Smooth muscle cell (in vitro differentiated cells): ENCODE data around the gene CDK5. TPM values are rescaled to one million over a fixed set of nuclear protein-coding genes. Genes with fewer than 3 reads are reported as not detected.

Experiments used
- DNase-seq: peaks from one replicate; lab custom pipeline; 2025; ENCODE audit not compliant: unreplicated experiment; lab: John Stamatoyannopoulos, UW
- H2AFZ ChIP-seq: fragments of 200-600 bp; sonication (generic); 2 replicates; pipeline ENCODE4 v1.6.0; 2016; ENCODE audit warnings: antibody characterized with exemption, low read depth, mild to moderate bottlenecking
- H3F3A ChIP-seq: fragments of 200-600 bp; sonication (generic); 2 replicates; pipeline ENCODE4 v1.6.0; 2017; ENCODE audit warnings: antibody characterized with exemption, low read depth
- H3K27ac ChIP-seq: fragments of 200-600 bp; sonication (generic); 2 replicates; pipeline ENCODE4 v1.5.1; 2016; ENCODE audit warnings: low read depth, mild to moderate bottlenecking
- H3K27me3 ChIP-seq: fragments of 200-600 bp; sonication (generic); 2 replicates; pipeline ENCODE4 v1.6.1; 2016; ENCODE audit warnings: low read depth, mild to moderate bottlenecking
- H3K36me3 ChIP-seq: fragments of 200-600 bp; sonication (generic); 2 replicates; pipeline ENCODE4 v1.5.1; 2016; ENCODE audit warnings: low read depth
- H3K4me1 ChIP-seq: fragments of 200-600 bp; sonication (generic); 2 replicates; pipeline ENCODE4 v1.5.1; 2016; ENCODE audit warnings: low read depth
- H3K4me2 ChIP-seq: fragments of 200-600 bp; sonication (generic); 2 replicates; pipeline ENCODE4 v1.6.0; 2016; ENCODE audit warnings: mild to moderate bottlenecking
- H3K4me3 ChIP-seq: fragments of 200-600 bp; sonication (generic); 2 replicates; pipeline ENCODE4 v1.5.1; 2016; ENCODE audit warnings: mild to moderate bottlenecking
- H3K79me2 ChIP-seq: fragments of 200-600 bp; sonication (generic); 2 replicates; pipeline ENCODE4 v1.6.0; 2016; ENCODE audit warnings: low read depth, mild to moderate bottlenecking
- H3K9ac ChIP-seq: fragments of 200-600 bp; sonication (generic); 2 replicates; pipeline ENCODE4 v1.6.0; 2016; ENCODE audit warnings: low read depth
- H3K9me3 ChIP-seq: fragments of 200-600 bp; sonication (generic); replicated peaks from 2 replicates; pipeline ENCODE4 v1.5.1; 2016; ENCODE audit warnings: low read depth
- H4K20me1 ChIP-seq: fragments of 200-600 bp; sonication (generic); 2 replicates; pipeline ENCODE4 v1.6.0; 2016; ENCODE audit warnings: low read depth
- WGBS: methylation state at CpG from one replicate; pipeline ENCODE4 v1.1.7; 2016; ENCODE audit warnings: low lambda C conversion rate; 5-methylcytosine and 5-hydroxymethylcytosine counted together
- polyA plus RNA-seq: library from polyadenylated mRNA; unstranded; fragments of >200 nt; fragmentation: Nextera tagmentation; extraction: Ambion mirVana; gene quantifications from 2 replicates; pipeline ENCODE4 v1.2.1, GENCODE V29; 2016
- total RNA-seq: library from RNA; depleted of rRNA; stranded (reverse); fragments of >200 nt; gene quantifications from 2 replicates; pipeline ENCODE4 v1.2.3, GENCODE V29; 2014
- TF ChIP-seq, protein P1 (sequence below): fragments of 200-600 bp; sonication (generic); IDR thresholded peaks from 2 replicates; pipeline ENCODE4 v1.5.1; 2017; ENCODE audit warnings: borderline replicate concordance, mild to moderate bottlenecking, antibody characterized with exemption; ENCODE audit not compliant: insufficient read depth, poor library complexity, severe bottlenecking

The CDK5 gene
- total and polyA plus RNA-seq, 2 experiments from 2014 or later: 22.1 to 36.4 TPM

DNA sequence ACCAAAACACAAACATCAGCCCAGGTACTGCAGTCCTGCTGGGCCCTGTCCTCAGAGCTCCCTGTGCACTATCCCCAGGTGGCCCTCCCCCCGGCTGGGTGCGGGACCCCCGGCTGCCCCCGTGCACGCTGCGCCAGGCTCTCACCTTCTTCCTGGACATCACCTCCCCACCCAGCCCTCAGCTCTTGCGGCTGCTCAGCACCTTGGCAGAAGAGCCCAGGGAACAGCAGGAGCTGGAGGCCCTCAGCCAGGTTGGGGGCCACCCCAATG lies 47.7 kb downstream of the CDK5 start:
- Histone ChIP-seq H3K79me2 (no peaks in the 10 kb centered on the region), H3K27me3 (no peaks in the 10 kb centered on the region), H3K4me3 (peak overlapping the region; percentile 37), H3K36me3 (no peaks in the 10 kb centered on the region), H4K20me1 (no peaks in the 10 kb centered on the region), H3K27ac (peak overlapping the region; percentile 34), H3F3A (peaks cover 6% of the 10 kb centered on the region), H3K4me1 (peaks cover 24% of the 10 kb centered on the region), H3K9ac (no peak overlapping the region), H3K4me2 (peak overlapping the region; percentile 82), H2AFZ (peak overlapping the region; percentile 68), H3K9me3 (no peaks in the 10 kb centered on the region)
- WGBS: 84% methylated on average over 7 of the region's 7 CpGs
- TF ChIP-seq, protein P1, sequence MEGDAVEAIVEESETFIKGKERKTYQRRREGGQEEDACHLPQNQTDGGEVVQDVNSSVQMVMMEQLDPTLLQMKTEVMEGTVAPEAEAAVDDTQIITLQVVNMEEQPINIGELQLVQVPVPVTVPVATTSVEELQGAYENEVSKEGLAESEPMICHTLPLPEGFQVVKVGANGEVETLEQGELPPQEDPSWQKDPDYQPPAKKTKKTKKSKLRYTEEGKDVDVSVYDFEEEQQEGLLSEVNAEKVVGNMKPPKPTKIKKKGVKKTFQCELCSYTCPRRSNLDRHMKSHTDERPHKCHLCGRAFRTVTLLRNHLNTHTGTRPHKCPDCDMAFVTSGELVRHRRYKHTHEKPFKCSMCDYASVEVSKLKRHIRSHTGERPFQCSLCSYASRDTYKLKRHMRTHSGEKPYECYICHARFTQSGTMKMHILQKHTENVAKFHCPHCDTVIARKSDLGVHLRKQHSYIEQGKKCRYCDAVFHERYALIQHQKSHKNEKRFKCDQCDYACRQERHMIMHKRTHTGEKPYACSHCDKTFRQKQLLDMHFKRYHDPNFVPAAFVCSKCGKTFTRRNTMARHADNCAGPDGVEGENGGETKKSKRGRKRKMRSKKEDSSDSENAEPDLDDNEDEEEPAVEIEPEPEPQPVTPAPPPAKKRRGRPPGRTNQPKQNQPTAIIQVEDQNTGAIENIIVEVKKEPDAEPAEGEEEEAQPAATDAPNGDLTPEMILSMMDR: no peak
- no peak for DNase-seq

DNA sequence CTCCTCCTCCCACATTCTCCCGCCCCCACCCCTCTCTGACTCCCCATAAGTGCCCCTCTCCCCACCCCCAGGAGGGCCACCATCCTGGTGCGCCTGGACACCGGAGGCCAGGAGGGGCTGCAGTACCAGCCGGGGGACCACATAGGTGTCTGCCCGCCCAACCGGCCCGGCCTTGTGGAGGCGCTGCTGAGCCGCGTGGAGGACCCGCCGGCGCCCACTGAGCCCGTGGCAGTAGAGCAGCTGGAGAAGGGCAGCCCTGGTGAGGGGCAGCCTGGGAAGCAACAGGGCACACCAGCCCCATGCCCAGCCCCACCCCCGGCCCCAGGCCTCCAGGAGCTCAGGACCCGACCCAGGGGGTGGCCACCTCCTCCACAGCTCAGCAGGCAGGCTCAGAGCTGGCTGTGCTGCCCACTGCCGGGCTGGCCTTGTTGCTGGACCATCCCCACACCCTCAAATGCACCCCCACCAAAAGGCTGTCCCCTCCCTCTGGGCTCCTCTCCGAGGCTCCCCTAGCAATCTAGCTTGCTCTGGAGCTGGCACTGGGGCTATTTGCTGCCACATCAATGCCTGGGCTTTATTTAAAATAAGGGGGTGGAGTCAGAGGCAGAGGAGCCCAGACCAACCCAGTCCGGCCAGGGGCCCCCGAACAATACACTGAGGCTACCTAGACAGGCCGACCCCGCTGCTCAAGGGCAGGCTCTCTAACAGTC lies 48.2 kb downstream of the CDK5 start:
- Histone ChIP-seq H3K27ac (no peak overlapping the region), H3F3A (peaks cover 6% of the 10 kb centered on the region), H3K4me3 (no peak overlapping the region), H3K79me2 (no peaks in the 10 kb centered on the region), H2AFZ (peak overlapping the region; percentile 68), H4K20me1 (no peaks in the 10 kb centered on the region), H3K9ac (no peak overlapping the region), H3K4me1 (peaks cover 24% of the 10 kb centered on the region), H3K27me3 (no peaks in the 10 kb centered on the region), H3K36me3 (no peaks in the 10 kb centered on the region), H3K4me2 (peak overlapping the region; percentile 82), H3K9me3 (no peaks in the 10 kb centered on the region)
- DNase-seq: no peak
- TF ChIP-seq, protein P1: no peak
- WGBS: 78% methylated on average over 22 of the region's 22 CpGs

DNA sequence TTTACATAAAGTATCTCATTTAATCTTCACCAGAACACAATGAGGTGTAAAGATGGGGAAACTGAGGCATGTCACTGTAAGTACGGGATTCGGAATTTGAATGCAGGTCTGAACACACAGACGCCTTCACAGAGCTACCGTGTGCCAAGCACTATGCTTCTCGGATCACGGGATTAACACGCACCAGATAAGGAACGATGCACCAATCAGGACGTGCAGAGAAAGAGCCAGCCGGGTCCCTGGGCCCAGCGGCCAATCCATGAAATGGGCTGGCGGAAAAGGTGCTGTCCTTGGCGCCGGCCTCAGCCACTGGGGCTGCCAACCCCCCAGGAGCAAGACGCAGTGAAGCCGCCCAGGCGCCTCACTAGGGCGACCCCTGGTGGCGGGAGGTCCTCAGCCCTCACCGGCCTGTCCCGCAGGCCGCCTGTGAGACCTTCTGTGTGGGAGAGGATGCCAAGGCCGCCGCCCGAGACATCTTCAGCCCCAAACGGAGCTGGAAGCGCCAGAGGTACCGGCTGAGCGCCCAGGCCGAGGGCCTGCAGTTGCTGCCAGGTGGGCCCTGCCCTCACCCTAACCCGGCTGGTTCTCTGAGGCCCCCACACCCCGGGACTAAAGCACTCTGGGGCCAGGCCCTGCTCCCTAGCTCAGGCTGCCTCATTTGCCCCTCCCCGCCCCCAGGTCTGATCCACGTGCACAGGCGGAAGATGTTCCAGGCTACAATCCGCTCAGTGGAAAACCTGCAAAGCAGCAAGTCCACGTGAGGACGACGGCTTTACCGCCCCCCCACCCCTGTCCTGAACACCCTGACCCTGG lies 49.0 kb downstream of the CDK5 start:
- Histone ChIP-seq H4K20me1 (no peaks in the 10 kb centered on the region), H3K4me2 (peak overlapping the region; percentile 56)

More for the DNA sequence above, 49.0 kb downstream of the CDK5 start:
- Histone ChIP-seq H3K27ac (no peak overlapping the region), H3K9me3 (no peaks in the 10 kb centered on the region), H3K9ac (no peak overlapping the region), H3F3A (peaks cover 6% of the 10 kb centered on the region), H3K36me3 (no peaks in the 10 kb centered on the region), H3K4me1 (peaks cover 24% of the 10 kb centered on the region), H3K4me3 (no peak overlapping the region), H2AFZ (no peak overlapping the region), H3K27me3 (no peaks in the 10 kb centered on the region), H3K79me2 (no peaks in the 10 kb centered on the region)
- DNase-seq: no peak
- 35% methylated on average over 28 of the region's 40 CpGs for WGBS
- TF ChIP-seq, protein P1: peak; percentile 88
